ENCODE data around the gene PFDN1.

- TF ChIP-seq CTCF (IDR thresholded peaks at IDR 0.05 in 8 of 11, conservative IDR thresholded peaks at IDR 0.05 in 3 of 11) (no peak), POLR2AphosphoS5 (IDR thresholded peaks at IDR 0.05) (no peak), POLR2A (IDR thresholded peaks at IDR 0.05) (no peak)
These were observed 50.3 kb downstream of the PFDN1 start for GRCh38 chr5:140252470-140253126.

All from spleen (tissue), 7 donors.